Thoracic aorta (tissue), 2 donors: ENCODE data around the gene TBX1. TPM values are rescaled to one million over a fixed set of nuclear protein-coding genes. Genes with fewer than 3 reads are reported as not detected.

Experiments used
- ATAC-seq: fragments of 150-250 bp; one replicate; pipeline ENCODE4 v1.8.0; 2017; ENCODE audit warnings: low read depth; ENCODE audit not compliant: insufficient number of reproducible peaks, low FRiP score
- DNase-seq: peaks from one replicate; pipeline ENCODE4 v3.0.0-alpha.2; 2020; ENCODE audit warnings: low spot score
- H3K27ac ChIP-seq, 2 donors: fragments of 200-600 bp; sonication (generic); 1 replicate in 1 of 2; 2 replicates in 1 of 2; pipeline ENCODE4 v1.5.1; 2016; ENCODE audit warnings: mild to moderate bottlenecking in 2 of 2, moderate library complexity in 2 of 2
- H3K27me3 ChIP-seq: fragments of 200-600 bp; sonication (generic); replicated peaks from 2 replicates; pipeline ENCODE4 v1.6.0; 2016; ENCODE audit warnings: mild to moderate bottlenecking; ENCODE audit not compliant: insufficient read depth
- H3K36me3 ChIP-seq: fragments of 200-600 bp; sonication (generic); one replicate; pipeline ENCODE4 v1.5.1; 2016
- H3K4me1 ChIP-seq, 2 donors: fragments of 200-600 bp; sonication (generic); 1 replicate in 1 of 2; 2 replicates in 1 of 2; pipeline versions ENCODE4 v1.5.1 to v1.6.0; 2016; ENCODE audit warnings: low read depth in 2 of 2, mild to moderate bottlenecking in 1 of 2; ENCODE audit not compliant: control insufficient read depth in 1 of 2
- H3K4me3 ChIP-seq: fragments of 200-600 bp; sonication (generic); 2 replicates; pipeline ENCODE4 v1.5.1; 2016; ENCODE audit warnings: mild to moderate bottlenecking
- H3K9me3 ChIP-seq: fragments of 200-600 bp; sonication (generic); 2 replicates; pipeline ENCODE4 v1.5.1; 2016
- total RNA-seq, 2 donors: library from RNA; depleted of rRNA; stranded (reverse); fragments of >200 nt; gene quantifications; one replicate each; pipeline versions ENCODE4 v1.1.0 to v1.2.3, GENCODE V29; 2016
- TF ChIP-seq, protein P1 (sequence below): fragments of 200-600 bp; sonication (generic); IDR thresholded peaks from one replicate; pipeline ENCODE4 v1.5.1; 2019; ENCODE audit warnings: antibody characterized with exemption

TBX1 gene
- total RNA-seq, 2 donors from 2014 or later: 2.7 to 8.0 TPM

GRCh38 chr22:19783586-19784383, 23.2 kb downstream of the TBX1 start:
- DNase-seq: no peak

DNA sequence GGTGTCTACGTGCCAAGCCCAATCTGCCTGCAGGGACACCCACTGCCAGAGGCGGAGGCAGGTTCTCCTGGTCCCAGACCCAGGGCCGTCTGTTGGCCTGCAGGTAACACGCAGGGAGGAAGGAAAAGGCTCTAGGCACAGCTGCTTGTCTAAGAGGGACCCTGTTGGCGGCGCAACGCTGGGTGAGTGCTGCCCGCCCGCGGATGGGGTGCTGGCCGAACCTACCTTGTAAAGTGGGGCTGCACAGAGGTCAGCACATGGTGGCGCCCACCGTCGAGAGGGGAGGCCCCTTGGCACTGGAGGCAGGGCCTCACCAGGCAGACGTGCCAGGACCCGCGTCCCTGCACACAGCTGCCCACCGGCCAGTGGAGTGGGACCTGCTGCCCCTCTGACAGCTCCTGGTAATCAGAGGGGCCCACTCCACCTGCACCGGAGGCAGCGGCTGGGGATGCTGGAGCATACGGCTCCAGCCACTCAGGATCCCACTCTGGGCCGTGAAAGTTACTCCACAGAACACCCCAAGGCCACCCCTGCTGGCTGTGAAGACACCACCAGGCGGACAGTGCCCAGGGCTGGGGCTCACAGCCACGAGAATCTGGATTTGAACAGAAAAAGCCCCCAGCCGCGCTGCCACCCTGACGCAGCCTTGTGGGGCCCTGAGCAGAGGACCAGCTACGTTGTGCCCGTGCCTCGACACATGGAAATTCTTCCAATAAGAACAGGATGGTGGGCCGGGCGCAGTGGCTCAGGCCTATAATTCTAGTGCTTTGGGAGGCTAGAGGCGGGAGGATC, 24.0 kb downstream of the TBX1 start:
- no peak for DNase-seq
- H3K36me3 ChIP-seq: no peaks in the 10 kb centered on the region
- TF ChIP-seq, protein P1, sequence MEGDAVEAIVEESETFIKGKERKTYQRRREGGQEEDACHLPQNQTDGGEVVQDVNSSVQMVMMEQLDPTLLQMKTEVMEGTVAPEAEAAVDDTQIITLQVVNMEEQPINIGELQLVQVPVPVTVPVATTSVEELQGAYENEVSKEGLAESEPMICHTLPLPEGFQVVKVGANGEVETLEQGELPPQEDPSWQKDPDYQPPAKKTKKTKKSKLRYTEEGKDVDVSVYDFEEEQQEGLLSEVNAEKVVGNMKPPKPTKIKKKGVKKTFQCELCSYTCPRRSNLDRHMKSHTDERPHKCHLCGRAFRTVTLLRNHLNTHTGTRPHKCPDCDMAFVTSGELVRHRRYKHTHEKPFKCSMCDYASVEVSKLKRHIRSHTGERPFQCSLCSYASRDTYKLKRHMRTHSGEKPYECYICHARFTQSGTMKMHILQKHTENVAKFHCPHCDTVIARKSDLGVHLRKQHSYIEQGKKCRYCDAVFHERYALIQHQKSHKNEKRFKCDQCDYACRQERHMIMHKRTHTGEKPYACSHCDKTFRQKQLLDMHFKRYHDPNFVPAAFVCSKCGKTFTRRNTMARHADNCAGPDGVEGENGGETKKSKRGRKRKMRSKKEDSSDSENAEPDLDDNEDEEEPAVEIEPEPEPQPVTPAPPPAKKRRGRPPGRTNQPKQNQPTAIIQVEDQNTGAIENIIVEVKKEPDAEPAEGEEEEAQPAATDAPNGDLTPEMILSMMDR: no peak
- ATAC-seq: no peak
- no peaks in the 10 kb centered on the region for H3K4me1 ChIP-seq
- H3K27me3 ChIP-seq: peaks cover 5% of the 10 kb centered on the region
- no peak overlapping the region for H3K27ac ChIP-seq
- no peaks in the 10 kb centered on the region for H3K9me3 ChIP-seq
- H3K4me3 ChIP-seq: no peak overlapping the region

More at GRCh38 chr22:19783586-19784383, 23.2 kb downstream of the TBX1 start:
- H3K9me3 ChIP-seq: no peaks in the 10 kb centered on the region
- H3K27ac ChIP-seq: no peak overlapping the region
- H3K36me3 ChIP-seq: no peaks in the 10 kb centered on the region
- ATAC-seq: no peak
- TF ChIP-seq, protein P1: no peak
- H3K4me1 ChIP-seq: no peaks in the 10 kb centered on the region
- H3K4me3 ChIP-seq: no peak overlapping the region
- peaks cover 5% of the 10 kb centered on the region for H3K27me3 ChIP-seq

GRCh38 chr22:19785461-19786263, 25.1 kb downstream of the TBX1 start:
- ATAC-seq: no peak

GRCh38 chr22:19786264-19786585, 25.6 kb downstream of the TBX1 start:
- TF ChIP-seq, protein P1: no peak
- no peaks in the 10 kb centered on the region for H3K4me1 ChIP-seq
- H3K4me3 ChIP-seq: no peak overlapping the region
- DNase-seq: no peak
- peaks cover 5% of the 10 kb centered on the region for H3K27me3 ChIP-seq
- peaks cover under 1% of the 10 kb centered on the region for H3K36me3 ChIP-seq
- no peak overlapping the region for H3K27ac ChIP-seq
- no peaks in the 10 kb centered on the region for H3K9me3 ChIP-seq
- no peak for ATAC-seq

More at GRCh38 chr22:19785461-19786263, 25.1 kb downstream of the TBX1 start:
- H3K27ac ChIP-seq: no peak overlapping the region
- H3K4me3 ChIP-seq: no peak overlapping the region
- TF ChIP-seq, protein P1: no peak
- no peaks in the 10 kb centered on the region for H3K9me3 ChIP-seq
- H3K4me1 ChIP-seq: no peaks in the 10 kb centered on the region
- peaks cover 5% of the 10 kb centered on the region for H3K27me3 ChIP-seq
- H3K36me3 ChIP-seq: no peaks in the 10 kb centered on the region
- DNase-seq: no peak
